Thoracic aorta endothelial cell (primary cell): ENCODE results near the gene CASQ2. TPM values are rescaled to one million over a fixed set of nuclear protein-coding genes. Genes with fewer than 3 reads are reported as not detected.

ENCODE experiments used
- total RNA-seq: library from RNA; depleted of rRNA; stranded (reverse); fragments of >200 nt; gene quantifications from 2 replicates; pipeline ENCODE4 v1.2.3, GENCODE V29; 2012

The CASQ2 gene
- not detected in 2 replicates for total RNA-seq

DNA sequence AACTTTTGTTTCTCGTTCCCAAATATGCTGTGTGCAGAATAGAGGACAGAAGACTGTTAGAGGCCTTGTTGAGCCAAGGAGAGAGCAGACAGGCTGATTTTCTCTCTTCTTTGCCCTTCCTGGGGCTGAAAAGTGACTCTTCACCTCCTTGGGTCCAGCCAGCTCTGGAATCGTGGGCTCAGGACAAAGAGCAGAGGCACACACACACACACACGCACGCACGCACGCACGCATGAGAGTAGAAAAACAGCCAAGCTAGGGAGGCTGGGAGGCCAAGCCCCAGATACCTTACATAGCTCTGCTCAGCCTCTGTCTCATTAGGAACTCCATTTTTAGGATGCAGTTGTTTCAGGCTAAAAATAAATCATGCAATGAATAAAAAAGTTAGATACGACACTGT is at the start of gene CASQ2:
CASQ2 (minus strand) TSS at position 166 of the 400 bp plus-strand sequence. CDS start 173 bp downstream, outside the sequence.

Other genes with a start within 250 kb of the CASQ2 start
- gene VANGL1, start 126.7 kb downstream of the CASQ2 start, total RNA-seq, result 15.6 and 25.8 TPM in 2 replicates
- gene NHLH2, start 72.4 kb upstream of the CASQ2 start, total RNA-seq, result 0.07 TPM in 1 of 2 replicates, not detected in the other
- 0.27 and 0.50 TPM in 2 replicates for gene SLC22A15, start 207.8 kb upstream of the CASQ2 start, total RNA-seq